ENCODE measurements around the gene FLYWCH2.

GRCh38 chr16:2846511-2847310, 36.3 kb upstream of the FLYWCH2 start:
- TF ChIP-seq, protein P1, sequence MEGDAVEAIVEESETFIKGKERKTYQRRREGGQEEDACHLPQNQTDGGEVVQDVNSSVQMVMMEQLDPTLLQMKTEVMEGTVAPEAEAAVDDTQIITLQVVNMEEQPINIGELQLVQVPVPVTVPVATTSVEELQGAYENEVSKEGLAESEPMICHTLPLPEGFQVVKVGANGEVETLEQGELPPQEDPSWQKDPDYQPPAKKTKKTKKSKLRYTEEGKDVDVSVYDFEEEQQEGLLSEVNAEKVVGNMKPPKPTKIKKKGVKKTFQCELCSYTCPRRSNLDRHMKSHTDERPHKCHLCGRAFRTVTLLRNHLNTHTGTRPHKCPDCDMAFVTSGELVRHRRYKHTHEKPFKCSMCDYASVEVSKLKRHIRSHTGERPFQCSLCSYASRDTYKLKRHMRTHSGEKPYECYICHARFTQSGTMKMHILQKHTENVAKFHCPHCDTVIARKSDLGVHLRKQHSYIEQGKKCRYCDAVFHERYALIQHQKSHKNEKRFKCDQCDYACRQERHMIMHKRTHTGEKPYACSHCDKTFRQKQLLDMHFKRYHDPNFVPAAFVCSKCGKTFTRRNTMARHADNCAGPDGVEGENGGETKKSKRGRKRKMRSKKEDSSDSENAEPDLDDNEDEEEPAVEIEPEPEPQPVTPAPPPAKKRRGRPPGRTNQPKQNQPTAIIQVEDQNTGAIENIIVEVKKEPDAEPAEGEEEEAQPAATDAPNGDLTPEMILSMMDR (IDR thresholded peaks at IDR 0.05; ENCODE audit: insufficient read depth, low read length, poor library complexity, severe bottlenecking) = no peak
- TF ChIP-seq EZH2phosphoT487 (conservative IDR thresholded peaks at IDR 0.05; ENCODE audit: low read length) = no peak
